GM12878 (cell line): Measurements from ENCODE around the gene NT5C3B. TPM values are rescaled to one million over a fixed set of nuclear protein-coding genes. Genes with fewer than 3 reads are reported as not detected.
"Not testable (repeated sequence)": the region's sequence is repeated elsewhere in the genome, so short reads cannot be mapped to it uniquely, and the experiment has no call there.

Experiments
- ATAC-seq: fragments of 200-7000 bp; cut with Tn5 transposase; 3 replicates; pipeline ENCODE4 v1.9.1; 2020; ENCODE audit warnings: mild to moderate bottlenecking, moderate library complexity
- BruUV-seq: library from RNA; stranded (reverse); fragments of 400-500 nt; replicated peaks from 2 replicates; lab custom pipeline; 2021; lab: Mats Ljungman, UMichigan
- CTCF ChIA-PET: fragments of 300-600 bp; sonication (Branson Sonifier 250); formaldehyde crosslinking; extraction: SDS; loops from one replicate; lab custom pipeline; 2021; ENCODE audit warnings: inconsistent platforms; lab: Yijun Ruan, JAX
- POLR2A ChIA-PET: fragments of 350-600 bp; formaldehyde crosslinking; extraction: SDS; loops from one replicate; lab custom pipeline; 2021; ENCODE audit warnings: inconsistent platforms; lab: Charles Lee
- RAD21 ChIA-PET: fragments of 300-600 bp; sonication (Branson Sonifier 250); formaldehyde crosslinking; loops from one replicate; lab custom pipeline; 2023; ENCODE audit warnings: antibody characterized with exemption; ENCODE audit not compliant: unreplicated experiment; lab: Charles Lee
- SMC1A ChIA-PET: fragments of 300-600 bp; sonication (Branson Sonifier 250); formaldehyde crosslinking; loops from one replicate; lab custom pipeline; 2023; ENCODE audit not compliant: unreplicated experiment, uncharacterized antibody; lab: Charles Lee
- DNase-seq: peaks from one replicate; pipeline ENCODE4 v3.0.0-alpha.2; 2011; ENCODE audit warnings: low read depth, low spot score
- FAIRE-seq: peaks from 3 replicates; lab custom pipeline; 2011; peaks lifted over from hg19 to GRCh38; lab: Jason Lieb, UNC
- H2AFZ ChIP-seq: 2 replicates; pipeline ENCODE4 v1.6.0; 2011; ENCODE audit warnings: low read depth, low read length, control low read depth; ENCODE audit not compliant: control insufficient read depth
- H3K27ac ChIP-seq: 2 replicates; pipeline ENCODE4 v1.5.1; 2011; ENCODE audit warnings: control low read depth; ENCODE audit not compliant: control insufficient read depth, insufficient read depth
- H3K27me3 ChIP-seq, 2 experiments: replicated peaks in 1 of 2; 2 replicates each; pipeline versions ENCODE4 v1.6.0 to v1.6.1; 2011; ENCODE audit warnings: low read length in 1 of 2; ENCODE audit not compliant: control insufficient read depth in 2 of 2, insufficient read depth in 2 of 2
- H3K36me3 ChIP-seq, 2 experiments: 2 replicates each; pipeline ENCODE4 v1.5.1; 2011; ENCODE audit warnings: low read length in 1 of 2; ENCODE audit not compliant: control insufficient read depth in 2 of 2, insufficient read depth in 2 of 2
- H3K4me1 ChIP-seq: 2 replicates; pipeline ENCODE4 v1.6.1; 2011; ENCODE audit warnings: mild to moderate bottlenecking, low read length, moderate library complexity, mixed read lengths; ENCODE audit not compliant: control insufficient read depth, insufficient read depth
- H3K4me2 ChIP-seq: 2 replicates; pipeline ENCODE4 v1.6.0; 2011; ENCODE audit warnings: control low read depth; ENCODE audit not compliant: control insufficient read depth, insufficient read depth
- H3K4me3 ChIP-seq: fragments of 200-600 bp; sonication (generic); 2 replicates; pipeline ENCODE4 v1.5.1; 2016
- H3K79me2 ChIP-seq: 2 replicates; pipeline ENCODE4 v1.6.0; 2011; ENCODE audit warnings: low read length; ENCODE audit not compliant: control insufficient read depth, insufficient read depth
- H3K9ac ChIP-seq: 2 replicates; pipeline ENCODE4 v1.8.0; 2011; ENCODE audit warnings: low read length, control low read depth, mixed read lengths; ENCODE audit not compliant: control insufficient read depth, insufficient read depth
- H3K9me3 ChIP-seq: replicated peaks from 3 replicates; pipeline ENCODE4 v1.5.1; 2011; ENCODE audit warnings: mild to moderate bottlenecking, low read length; ENCODE audit not compliant: control insufficient read depth, insufficient read depth
- H4K20me1 ChIP-seq: 2 replicates; pipeline ENCODE4 v1.6.0; 2011; ENCODE audit not compliant: control insufficient read depth, insufficient read depth
- FOXK2 ChIP-seq: fragments of 450-650 bp; IDR thresholded peaks from 2 replicates; pipeline ENCODE4 v1.6.1; 2017; ENCODE audit warnings: mild to moderate bottlenecking, moderate library complexity
- SMAD5 ChIP-seq: IDR thresholded peaks from 2 replicates; pipeline ENCODE4 v1.6.1; 2016; ENCODE audit warnings: antibody characterized with exemption, low read depth
- WGBS: methylation state at CpG from one replicate; pipeline ENCODE4 v1.1.6; 2016; ENCODE audit warnings: low lambda C conversion rate; ENCODE audit not compliant: insufficient replicate concordance, insufficient coverage; ENCODE audit errors: missing lambda C conversion rate; 5-methylcytosine and 5-hydroxymethylcytosine counted together
- in situ Hi-C: fragments of 300-500 bp; cut with MboI; formaldehyde crosslinking; loops from 9 replicates; pipeline ENCODE4 v1.14.3; 2018; ENCODE audit warnings: mixed read lengths
- intact Hi-C: fragments of 100-400 bp; cut with micrococcal nuclease; formaldehyde crosslinking; loops from one replicate; pipeline ENCODE4 v1.14.2; 2022; ENCODE audit not compliant: unreplicated experiment
- polyA plus RNA-seq, 11 experiments: library from polyadenylated mRNA; depleted of rRNA in 4 of 11; unstranded in 6 of 11; stranded (reverse) in 5 of 11; fragments of >200 nt; fragmentation: Nextera tagmentation in 4 of 11; fragmentation: Illumina TruSeq in 1 of 11; extraction: Ambion mirVana in 4 of 11; extraction: Trizol in 1 of 11; gene quantifications; 1 replicate in 1 of 11; 2 replicates in 10 of 11; pipeline versions ENCODE4 v1.2.1 to v1.2.3, GENCODE V29; 2011 to 2016; ENCODE audit warnings: inconsistent platforms in 2 of 11, missing spikeins in 2 of 11, low read depth in 1 of 11
- total RNA-seq, 4 experiments: library from RNA; depleted of rRNA in 3 of 4; stranded (reverse); fragments of >200 nt in 3 of 4; fragmentation: Illumina TruSeq in 1 of 4; extraction: Trizol in 1 of 4; gene quantifications; 2 replicates each; pipeline versions ENCODE4 v1.2.1 to v1.2.3, GENCODE V29; 2013 to 2021
- TF ChIP-seq, protein P1 (sequence below), 3 experiments: IDR thresholded peaks in 2 of 3; conservative IDR thresholded peaks in 1 of 3; 2 replicates each; pipeline ENCODE4 v1.5.1; 2011; ENCODE audit warnings: low read depth in 3 of 3, low read length in 3 of 3, mild to moderate bottlenecking in 3 of 3, control low read depth in 2 of 3, moderate library complexity in 2 of 3, inconsistent platforms in 1 of 3, mixed read lengths in 1 of 3; ENCODE audit not compliant: control insufficient read depth in 2 of 3, insufficient read depth in 1 of 3; ENCODE audit errors: extremely low read depth in 1 of 3
- TF ChIP-seq, protein P2 (sequence below): fragments of 450-650 bp; IDR thresholded peaks from 2 replicates; pipeline ENCODE4 v1.6.1; 2017; ENCODE audit warnings: antibody characterized with exemption, mild to moderate bottlenecking, moderate library complexity

Gene NT5C3B
- total and polyA plus RNA-seq, 10 of the 15 experiments (the other 5 are each of a cell fraction or from before 2014, with no cell fraction given): 0.52 to 64.6 (median 41.0) TPM

DNA sequence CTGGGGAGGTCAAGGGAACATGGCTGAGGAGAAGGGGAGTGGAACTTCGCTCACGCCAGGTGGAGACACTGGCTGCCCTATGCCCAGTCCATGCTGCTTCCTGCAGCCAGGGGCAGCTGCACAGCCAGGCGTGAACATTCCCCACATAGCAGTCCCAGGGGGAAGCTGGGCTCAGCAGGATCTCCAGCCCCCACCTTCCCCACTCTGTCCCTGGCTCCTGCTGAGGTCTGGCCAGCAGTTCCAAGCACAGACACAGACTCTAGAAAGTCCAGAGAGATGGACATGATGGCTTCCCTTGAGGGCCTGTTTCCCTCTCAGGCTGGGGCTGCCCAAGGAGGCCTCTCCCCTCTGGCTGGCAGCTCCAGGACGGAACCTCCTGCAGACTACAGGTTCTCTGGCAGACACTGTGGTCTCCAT lies 58.9 kb downstream of the NT5C3B start:
- no peak overlapping the region for H3K9ac ChIP-seq
- H3K36me3 ChIP-seq: no peaks in the 10 kb centered on the region
- no peak for DNase-seq
- no peak for FAIRE-seq
- no peaks in the 10 kb centered on the region for H3K4me1 ChIP-seq
- no peaks in the 10 kb centered on the region for H3K79me2 ChIP-seq
- POLR2A ChIA-PET: no interaction called here
- H3K27me3 ChIP-seq: no peaks in the 10 kb centered on the region; a peak in 1 of 4 replicates
- no peaks in the 10 kb centered on the region for H4K20me1 ChIP-seq
- 35% methylated on average over 4 of the region's 4 CpGs for WGBS
- H2AFZ ChIP-seq: no peak overlapping the region
- no peak overlapping the region for H3K27ac ChIP-seq
- intact Hi-C loops: no loop called here
- no peaks in the 10 kb centered on the region for H3K9me3 ChIP-seq
- BruUV-seq: no TSS peak
- TF ChIP-seq SMAD5 (no peak), FOXK2 (no peak)
- TF ChIP-seq, protein P1, sequence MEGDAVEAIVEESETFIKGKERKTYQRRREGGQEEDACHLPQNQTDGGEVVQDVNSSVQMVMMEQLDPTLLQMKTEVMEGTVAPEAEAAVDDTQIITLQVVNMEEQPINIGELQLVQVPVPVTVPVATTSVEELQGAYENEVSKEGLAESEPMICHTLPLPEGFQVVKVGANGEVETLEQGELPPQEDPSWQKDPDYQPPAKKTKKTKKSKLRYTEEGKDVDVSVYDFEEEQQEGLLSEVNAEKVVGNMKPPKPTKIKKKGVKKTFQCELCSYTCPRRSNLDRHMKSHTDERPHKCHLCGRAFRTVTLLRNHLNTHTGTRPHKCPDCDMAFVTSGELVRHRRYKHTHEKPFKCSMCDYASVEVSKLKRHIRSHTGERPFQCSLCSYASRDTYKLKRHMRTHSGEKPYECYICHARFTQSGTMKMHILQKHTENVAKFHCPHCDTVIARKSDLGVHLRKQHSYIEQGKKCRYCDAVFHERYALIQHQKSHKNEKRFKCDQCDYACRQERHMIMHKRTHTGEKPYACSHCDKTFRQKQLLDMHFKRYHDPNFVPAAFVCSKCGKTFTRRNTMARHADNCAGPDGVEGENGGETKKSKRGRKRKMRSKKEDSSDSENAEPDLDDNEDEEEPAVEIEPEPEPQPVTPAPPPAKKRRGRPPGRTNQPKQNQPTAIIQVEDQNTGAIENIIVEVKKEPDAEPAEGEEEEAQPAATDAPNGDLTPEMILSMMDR (IDR thresholded peaks at IDR 0.05 in 2 of 3, conservative IDR thresholded peaks at IDR 0.05 in 1 of 3; ENCODE audit: control insufficient read depth in 2 of 3, extremely low read depth in 1 of 3, insufficient read depth in 1 of 3, low read depth in 3 of 3, low read length in 3 of 3): no peak; a peak in 1 of 6 replicates
- TF ChIP-seq, protein P2, sequence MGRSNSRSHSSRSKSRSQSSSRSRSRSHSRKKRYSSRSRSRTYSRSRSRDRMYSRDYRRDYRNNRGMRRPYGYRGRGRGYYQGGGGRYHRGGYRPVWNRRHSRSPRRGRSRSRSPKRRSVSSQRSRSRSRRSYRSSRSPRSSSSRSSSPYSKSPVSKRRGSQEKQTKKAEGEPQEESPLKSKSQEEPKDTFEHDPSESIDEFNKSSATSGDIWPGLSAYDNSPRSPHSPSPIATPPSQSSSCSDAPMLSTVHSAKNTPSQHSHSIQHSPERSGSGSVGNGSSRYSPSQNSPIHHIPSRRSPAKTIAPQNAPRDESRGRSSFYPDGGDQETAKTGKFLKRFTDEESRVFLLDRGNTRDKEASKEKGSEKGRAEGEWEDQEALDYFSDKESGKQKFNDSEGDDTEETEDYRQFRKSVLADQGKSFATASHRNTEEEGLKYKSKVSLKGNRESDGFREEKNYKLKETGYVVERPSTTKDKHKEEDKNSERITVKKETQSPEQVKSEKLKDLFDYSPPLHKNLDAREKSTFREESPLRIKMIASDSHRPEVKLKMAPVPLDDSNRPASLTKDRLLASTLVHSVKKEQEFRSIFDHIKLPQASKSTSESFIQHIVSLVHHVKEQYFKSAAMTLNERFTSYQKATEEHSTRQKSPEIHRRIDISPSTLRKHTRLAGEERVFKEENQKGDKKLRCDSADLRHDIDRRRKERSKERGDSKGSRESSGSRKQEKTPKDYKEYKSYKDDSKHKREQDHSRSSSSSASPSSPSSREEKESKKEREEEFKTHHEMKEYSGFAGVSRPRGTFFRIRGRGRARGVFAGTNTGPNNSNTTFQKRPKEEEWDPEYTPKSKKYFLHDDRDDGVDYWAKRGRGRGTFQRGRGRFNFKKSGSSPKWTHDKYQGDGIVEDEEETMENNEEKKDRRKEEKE: no peak
- CTCF ChIA-PET: interaction anchor here (0.7 to 0.9 kb wide), 2 partner anchors 22 to 39 kb away, joined by 3 read pairs; no protein-coding TSS in a partner anchor
- SMC1A ChIA-PET: no interaction called here
- in situ Hi-C loops: no loop called here
- no peak for ATAC-seq
- no peak overlapping the region for H3K4me3 ChIP-seq
- RAD21 ChIA-PET: interaction anchor here (0.6 kb wide), 1 partner anchor 44 kb away, joined by 4 read pairs; no protein-coding TSS in a partner anchor
- H3K4me2 ChIP-seq: no peak overlapping the region

DNA sequence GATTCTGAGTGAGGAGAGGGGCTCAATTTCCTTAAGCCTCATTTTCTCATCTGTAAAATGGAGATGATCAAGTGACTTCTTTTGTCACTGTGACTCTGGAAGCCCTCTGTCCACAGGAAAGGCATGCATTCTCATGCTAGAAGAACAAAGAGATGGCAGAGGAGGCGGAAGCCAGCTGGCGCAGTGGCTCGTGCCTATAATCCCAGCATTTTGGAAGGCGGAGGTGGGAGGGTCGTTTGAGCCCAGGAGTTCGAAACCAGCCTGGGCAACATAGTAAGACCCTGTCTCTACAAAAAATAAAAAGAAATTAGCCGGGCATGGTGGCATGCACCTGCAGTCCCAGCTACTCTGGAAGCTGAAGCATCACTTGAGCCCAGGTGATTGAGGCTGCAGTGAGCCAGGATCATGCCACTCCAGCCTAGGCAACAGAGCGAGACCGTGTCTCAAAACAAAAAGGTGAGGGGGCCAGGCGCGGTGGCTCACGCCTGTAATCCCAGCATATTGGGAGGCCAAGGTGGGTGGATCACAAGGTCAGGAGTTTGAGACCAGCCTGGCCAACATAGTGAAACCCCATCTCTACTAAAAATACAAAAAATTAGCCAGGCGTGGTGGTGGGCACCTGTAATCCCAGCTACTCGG lies 59.7 kb downstream of the NT5C3B start:
- ChIA-PET CTCF (interaction anchor here (0.9 kb wide), 1 partner anchor 23 kb away, joined by 3 read pairs; no protein-coding TSS in a partner anchor), RAD21 (interaction anchor here (0.6 kb wide), 1 partner anchor 43 kb away, joined by 4 read pairs; no protein-coding TSS in a partner anchor), POLR2A (interaction anchor here (0.6 kb wide), 1 partner anchor 104 kb away, joined by 5 read pairs; no protein-coding TSS in a partner anchor)
- ATAC-seq, H3K9me3 ChIP-seq, DNase-seq, intact Hi-C loops, SMC1A ChIA-PET, H3K4me2 ChIP-seq, H3K9ac ChIP-seq, H3K4me3 ChIP-seq, H3K36me3 ChIP-seq, H4K20me1 ChIP-seq, H2AFZ ChIP-seq, H3K27me3 ChIP-seq, H3K4me1 ChIP-seq, H3K79me2 ChIP-seq, FAIRE-seq, H3K27ac ChIP-seq, BruUV-seq, in situ Hi-C loops: not testable (repeated sequence)
- 61% methylated on average over 14 of the region's 14 CpGs for WGBS
